GM19324 (cell line): ENCODE data around the gene ACSM3.
A peak's percentile ranks its signal among the peaks of the same experiment; 100 is the strongest.
"Not testable (repeated sequence)": the region's sequence is repeated elsewhere in the genome, so short reads cannot be mapped to it uniquely, and the experiment has no call there.

Experiments used
- ATAC-seq: cut with Tn5 transposase; IDR thresholded peaks from one replicate; pipeline ENCODE4 v1.9.1; 2021; ENCODE audit warnings: mild to moderate bottlenecking, moderate library complexity; ENCODE audit not compliant: unreplicated experiment, low FRiP score

ACSM3 gene, protein sequence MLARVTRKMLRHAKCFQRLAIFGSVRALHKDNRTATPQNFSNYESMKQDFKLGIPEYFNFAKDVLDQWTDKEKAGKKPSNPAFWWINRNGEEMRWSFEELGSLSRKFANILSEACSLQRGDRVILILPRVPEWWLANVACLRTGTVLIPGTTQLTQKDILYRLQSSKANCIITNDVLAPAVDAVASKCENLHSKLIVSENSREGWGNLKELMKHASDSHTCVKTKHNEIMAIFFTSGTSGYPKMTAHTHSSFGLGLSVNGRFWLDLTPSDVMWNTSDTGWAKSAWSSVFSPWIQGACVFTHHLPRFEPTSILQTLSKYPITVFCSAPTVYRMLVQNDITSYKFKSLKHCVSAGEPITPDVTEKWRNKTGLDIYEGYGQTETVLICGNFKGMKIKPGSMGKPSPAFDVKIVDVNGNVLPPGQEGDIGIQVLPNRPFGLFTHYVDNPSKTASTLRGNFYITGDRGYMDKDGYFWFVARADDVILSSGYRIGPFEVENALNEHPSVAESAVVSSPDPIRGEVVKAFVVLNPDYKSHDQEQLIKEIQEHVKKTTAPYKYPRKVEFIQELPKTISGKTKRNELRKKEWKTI

DNA sequence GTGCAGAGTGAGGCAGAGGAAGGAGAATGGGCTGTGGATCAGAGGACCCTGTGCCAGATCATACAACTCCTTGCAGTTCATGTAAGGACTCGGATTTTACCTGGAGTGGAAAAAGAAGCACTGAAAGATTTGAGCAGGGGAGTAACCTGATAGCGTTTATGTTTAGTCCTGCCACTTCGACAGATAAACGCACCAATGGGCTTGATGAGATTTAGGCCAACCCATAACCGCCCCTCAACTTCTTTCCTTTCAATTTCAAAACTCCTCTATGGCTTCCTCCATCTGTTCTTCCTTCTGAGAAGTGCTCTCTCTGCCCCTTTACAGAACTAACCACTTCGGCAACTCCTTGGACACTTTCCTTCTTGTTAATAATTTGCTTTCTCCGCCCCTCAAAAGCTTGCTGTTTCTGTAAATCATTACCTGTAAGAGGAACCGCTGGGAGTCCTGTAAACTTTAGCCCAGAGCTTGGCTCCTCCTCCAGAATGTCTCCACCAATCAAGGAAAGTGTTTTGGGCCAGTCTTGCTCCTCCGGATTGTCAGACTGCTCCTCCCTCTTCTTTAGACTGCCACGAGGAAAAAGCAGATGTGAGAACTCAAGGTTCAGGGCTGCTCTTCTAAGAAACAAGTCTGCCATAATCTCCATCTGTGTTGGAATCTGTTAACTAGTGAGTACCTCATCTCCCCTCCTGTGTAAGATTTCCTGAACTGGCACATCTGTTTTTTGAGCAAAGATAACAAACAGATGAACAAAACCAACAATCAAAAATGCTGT lies at the start of gene ACSM3:
Gene ACSM3 (plus strand): TSS at position 554 of the 772 bp plus-strand sequence. CDS start 6,021 bp downstream, outside the sequence.
- peak; percentile 96 for ATAC-seq

DNA sequence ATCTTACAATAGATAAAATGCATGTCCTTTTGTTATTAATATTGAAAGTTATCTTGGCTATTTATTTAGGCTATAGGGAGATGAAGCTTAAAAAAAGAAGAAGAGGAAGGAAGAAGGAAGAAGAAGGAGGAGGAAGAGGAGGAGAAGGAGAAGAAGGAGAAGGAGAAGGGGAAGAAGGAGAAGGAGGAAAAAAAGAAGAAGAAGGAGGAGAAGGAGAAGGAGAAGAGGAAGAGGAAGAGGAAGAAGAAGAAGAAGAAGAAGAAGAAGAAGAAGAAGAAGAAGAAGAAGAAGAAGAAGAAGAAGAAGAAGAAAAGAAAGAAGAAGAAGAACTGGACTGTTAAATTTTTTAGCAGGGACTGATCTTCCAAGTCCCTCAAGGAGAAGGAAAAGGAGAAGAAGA lies 46.1 kb upstream of the ACSM3 start:
- ATAC-seq, result not testable (repeated sequence)

DNA sequence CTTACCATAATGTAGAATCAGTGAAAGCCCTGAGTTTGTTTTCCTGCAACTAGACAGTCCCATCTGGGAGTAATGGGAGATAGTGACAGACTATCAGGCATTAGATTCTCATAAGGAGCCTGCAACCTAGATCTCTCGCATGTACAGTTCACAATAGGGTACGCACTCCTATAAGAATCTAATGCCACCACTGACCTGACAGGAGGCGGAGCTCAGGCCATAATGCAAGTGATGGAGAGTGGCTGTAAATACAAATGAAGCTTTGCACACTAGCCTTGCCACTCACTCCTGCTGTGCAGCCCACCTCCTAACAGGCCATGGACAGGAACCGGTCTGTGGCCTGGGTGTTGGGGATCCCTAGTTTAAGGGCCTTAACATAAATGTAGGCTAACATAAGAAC lies 43.6 kb upstream of the ACSM3 start:
- no peak for ATAC-seq

DNA sequence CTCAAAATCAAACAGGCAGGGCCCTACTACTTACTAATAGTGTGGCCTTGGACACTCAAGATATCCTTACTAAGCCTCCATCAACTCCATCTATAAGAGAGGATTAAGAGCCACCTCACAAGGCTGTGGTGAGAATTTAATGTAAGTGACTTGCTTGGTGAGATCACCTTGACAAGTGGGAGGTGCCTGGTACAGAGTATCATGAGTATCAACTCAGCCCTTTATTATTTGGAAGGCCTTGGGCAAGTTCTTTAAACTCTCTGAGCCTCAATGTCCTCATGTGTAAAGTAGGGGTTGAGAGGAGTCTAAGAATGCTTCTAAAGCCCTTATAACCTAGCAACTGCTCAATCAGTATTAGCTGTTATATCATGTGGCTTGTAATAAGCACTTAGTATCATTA lies 37.2 kb upstream of the ACSM3 start:
- no peak for ATAC-seq

DNA sequence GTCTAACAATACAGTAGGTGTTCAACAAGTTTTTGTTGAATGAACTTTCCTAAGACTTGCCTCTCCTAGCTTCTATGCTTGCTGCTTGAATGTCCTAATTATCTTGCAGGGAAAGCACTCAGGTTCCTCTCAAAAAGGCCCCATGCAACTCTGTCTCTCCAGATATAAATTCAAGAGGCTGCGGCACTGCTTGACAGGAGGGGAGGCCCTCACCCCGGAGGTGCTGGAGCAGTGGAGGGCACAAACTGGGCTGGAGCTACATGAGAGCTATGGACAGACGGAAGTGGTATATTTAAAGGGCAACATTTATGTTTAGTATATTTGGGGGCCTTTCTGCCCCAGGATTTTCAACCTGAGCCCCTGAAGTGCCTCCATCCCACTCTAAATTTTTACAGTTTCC lies 36.6 kb upstream of the ACSM3 start:
- ATAC-seq, result no peak

DNA sequence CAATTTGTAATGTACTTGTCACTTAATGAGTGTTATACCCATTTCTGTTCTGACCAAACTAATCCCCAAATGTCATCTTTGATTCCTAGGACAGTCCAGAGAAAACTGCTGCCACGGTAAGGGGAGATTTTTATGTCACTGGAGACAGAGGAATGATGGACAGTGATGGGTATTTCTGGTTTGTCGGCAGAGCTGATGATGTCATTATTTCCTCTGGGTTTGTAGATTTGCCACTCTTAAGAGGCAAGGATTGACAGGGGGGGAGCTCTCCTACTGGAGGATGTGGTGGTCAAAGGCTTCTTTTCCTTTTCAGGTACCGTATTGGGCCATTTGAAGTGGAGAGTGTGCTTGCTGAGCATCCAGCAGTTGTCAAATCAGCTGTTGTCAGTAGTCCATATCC lies 34.7 kb upstream of the ACSM3 start:
- ATAC-seq, result no peak

DNA sequence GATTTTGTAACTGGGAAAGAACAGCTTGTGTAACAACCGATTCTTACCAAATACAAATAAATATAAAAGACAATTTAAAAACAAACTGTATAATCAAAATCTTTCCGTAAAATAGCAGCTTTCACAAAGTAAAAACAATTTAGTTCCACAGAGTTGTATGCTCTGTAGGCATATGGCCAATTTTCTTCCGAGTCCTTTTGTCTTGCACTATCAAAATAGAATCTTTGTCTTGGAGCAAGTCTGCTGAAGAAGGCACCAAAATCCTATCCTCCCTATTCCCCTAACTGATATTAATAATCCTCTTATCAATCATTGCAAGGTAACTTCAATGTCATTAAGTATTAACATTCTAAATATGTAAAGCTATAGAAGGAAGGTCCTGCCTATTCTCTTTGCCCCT lies 29.8 kb upstream of the ACSM3 start:
- ATAC-seq, result no peak

DNA sequence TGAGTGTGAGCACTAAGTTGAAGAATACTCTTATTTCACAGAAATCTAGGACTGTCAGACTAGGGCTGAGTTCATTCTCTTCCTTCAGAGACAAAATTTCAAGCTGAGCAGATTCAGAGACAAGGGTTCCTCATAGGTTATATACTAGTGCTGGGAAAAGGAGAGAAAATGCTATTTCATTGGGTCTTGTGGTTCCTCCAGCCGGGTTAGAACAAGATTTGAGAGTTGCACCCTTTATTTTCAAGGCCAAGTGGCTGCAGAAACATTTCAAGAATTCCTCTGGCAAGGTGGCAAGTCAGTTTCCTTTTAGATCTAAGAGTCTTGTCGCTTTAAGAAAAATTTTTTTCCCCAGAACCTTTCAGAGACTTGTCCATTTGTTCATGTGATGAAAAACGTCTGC lies 29.0 kb upstream of the ACSM3 start:
- ATAC-seq, result no peak

DNA sequence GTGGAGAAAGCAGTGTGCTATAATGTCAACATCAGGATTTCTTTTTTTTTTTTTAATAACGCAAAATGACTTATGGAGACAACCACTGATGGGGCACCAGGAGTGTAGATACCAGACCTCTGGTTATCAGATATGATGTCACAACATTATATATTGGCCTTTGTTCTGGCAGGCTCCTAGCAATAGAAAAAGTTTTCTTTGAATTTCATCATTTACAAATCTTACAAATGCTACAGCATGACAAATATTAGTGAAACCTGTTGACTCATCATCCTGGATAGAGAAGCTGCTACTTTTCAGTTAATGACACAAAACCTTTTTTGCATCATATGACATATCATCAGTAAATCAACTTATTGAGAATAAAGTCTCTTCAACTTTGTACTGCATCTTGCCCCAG lies 28.3 kb upstream of the ACSM3 start:
- ATAC-seq, result no peak

DNA sequence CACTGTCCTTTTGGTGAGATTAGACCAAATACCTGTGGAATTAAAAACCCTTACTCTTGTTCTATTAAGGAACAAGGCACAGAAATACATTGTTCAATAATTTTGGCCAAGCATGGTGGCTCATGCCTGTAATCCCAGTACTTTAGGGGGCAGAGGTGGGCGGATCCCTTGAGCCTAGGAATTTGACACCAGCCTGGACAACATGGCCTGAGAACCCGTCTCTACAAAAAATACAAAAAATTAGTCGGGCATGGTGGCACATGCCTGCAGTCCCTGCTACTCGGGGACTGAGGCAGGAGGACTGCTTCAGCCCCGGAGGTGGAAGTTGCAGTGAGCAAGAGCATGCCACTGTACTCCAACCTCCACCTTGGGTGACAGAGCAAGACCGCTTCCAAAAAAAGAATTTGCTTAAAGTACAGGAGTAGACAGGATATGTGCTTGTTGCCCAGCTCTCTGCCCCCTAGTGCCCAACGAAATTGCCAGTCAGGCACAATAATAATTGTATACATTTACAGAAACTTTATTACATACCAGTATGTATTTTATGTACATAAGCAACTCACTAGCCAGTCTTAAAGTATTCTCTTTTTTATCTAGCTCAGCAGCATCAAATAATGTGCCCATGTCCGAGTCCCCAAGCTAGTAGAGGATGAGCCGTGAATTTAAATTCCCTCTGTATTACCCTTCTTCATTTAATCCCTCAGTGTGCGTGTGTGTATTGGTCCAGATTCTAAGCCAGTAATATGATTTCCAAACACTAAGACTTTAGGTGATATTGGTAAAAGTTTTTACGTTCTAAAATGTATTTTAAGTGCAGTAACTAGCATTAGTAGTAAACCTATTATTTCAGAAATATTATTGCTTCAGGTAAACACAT lies 23.6 kb upstream of the ACSM3 start:
- ATAC-seq, result no peak

DNA sequence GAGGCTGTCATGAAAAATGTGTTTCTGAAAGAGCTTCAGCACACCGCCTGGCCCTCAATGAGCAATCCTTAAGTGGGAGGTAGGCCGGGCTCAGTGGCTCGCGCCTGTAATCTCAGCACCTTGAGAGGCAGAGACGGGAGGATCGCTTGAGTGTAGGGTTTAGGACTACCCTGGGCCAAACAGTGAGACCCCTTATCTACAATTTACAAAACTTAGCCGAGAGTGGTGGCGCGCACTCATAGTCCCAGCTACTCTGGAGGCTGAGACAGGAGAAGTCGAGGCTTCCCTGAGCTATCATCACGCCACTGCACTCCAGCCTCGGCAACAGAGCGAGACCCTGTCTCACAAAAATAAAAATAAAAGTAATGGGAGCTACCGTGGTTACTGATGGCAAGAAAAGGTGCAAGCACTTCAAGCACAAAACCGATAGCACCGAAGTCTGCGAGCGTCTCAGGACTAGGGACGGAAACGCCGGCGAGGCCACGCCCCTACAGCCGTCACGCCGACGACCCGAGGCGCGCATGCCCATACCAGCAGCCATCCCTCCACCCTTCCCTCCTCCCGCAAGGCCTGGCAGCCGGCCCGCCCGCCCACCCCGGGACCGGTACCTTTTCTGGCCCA lies 22.8 kb upstream of the ACSM3 start:
- peak; percentile 77 for ATAC-seq

DNA sequence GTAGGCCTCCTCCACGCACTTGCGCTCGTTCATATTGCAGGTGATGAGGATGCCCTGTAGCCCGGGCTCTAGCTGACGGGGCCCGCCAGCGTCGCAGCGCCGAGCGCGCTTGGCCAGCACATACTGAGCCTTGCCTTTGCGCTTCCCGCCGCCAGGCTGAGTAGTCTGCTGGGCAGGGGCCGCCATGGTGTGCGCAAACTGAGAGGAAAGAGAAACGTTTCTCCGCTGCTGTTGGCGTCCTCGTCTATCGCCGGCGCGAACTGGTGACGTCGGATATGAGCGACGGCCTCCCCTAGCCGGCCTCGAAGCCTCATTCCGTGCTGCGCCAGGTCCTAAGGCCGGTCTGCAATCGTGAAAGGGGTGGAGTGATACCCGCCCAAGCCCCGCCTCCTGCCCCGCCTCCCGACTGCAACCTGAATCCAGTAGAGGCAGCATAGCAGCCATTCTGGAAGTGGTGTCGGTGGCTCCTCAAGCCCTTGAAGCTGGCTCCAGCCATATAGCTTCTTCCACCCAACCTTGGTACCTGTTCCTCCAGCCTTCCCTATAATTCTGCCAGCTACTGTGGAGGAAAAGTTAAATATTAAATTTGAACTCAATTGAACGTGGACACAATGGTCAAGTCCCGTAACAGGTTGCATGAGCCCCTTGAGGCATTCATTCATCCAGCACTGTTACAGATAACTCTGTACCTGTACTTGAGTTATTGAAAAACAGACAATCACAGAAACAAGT lies 22.1 kb upstream of the ACSM3 start, which contains the start of gene THUMPD1:
Gene THUMPD1 (minus strand): TSS at position 265 of the 732 bp plus-strand sequence. CDS start 79 bp downstream, at position 186.
- ATAC-seq, result peak; percentile 90

DNA sequence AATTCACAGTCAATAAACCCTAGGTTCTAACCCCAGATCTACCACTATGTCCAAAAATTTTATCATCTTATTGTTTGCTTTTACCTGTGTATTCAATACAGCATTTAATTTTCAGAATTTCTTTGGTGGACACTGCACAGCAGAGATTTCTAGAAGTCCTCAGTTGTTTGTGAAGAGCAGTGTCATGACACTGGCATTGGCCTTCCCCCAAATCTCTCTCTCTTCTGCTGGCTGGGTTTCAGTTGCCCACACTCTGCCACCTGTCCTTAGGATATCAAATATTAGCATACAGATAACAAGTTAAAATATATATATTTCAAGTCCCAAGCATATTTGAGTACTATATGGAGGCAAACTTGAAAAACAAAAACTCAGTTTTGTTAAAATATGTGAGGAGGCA lies 20.2 kb upstream of the ACSM3 start:
- ATAC-seq, result no peak

DNA sequence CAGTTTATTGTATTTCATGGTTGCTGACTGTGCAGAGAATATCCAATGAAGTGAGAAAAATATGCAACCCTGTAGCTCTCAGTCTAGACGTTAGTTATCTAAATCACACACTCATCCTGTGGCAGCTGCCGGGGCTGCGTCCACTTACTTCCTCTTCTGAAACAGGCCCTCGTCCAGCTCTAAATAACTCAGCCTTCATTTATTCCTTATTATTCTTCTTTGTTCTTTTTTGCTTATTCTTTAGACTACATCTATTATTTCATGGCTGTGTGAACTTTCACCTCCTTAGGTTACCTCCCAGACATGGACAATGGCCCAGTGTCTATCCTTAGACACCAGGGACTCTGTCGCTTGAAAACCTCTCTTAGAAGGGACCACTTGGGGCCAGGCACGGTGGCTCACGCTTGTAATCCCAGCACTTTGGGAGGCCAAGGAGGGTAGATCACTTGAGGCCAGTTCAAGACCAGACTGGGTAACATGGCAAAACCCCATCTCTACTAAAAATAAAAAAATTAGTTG lies 18.8 kb upstream of the ACSM3 start:
- ATAC-seq, result no peak

DNA sequence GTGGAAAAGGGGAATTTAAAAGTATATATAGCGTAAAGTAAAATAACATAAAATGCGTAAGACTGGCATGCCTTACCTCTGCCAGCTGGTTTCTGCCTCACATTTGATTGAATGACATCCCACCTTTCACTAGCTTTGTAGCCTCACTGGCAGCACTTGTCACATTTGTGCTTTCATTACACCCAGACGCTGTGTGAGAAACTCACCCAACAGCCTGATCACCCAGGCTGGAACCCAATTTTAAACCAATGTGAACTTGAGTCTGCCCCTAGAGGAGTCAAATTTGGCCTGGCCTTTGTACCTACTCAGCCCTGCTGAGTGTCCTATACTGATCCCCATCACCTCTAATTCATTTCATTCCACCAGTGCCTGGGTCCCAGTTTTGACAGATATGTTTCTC lies 17.4 kb upstream of the ACSM3 start:
- no peak for ATAC-seq

DNA sequence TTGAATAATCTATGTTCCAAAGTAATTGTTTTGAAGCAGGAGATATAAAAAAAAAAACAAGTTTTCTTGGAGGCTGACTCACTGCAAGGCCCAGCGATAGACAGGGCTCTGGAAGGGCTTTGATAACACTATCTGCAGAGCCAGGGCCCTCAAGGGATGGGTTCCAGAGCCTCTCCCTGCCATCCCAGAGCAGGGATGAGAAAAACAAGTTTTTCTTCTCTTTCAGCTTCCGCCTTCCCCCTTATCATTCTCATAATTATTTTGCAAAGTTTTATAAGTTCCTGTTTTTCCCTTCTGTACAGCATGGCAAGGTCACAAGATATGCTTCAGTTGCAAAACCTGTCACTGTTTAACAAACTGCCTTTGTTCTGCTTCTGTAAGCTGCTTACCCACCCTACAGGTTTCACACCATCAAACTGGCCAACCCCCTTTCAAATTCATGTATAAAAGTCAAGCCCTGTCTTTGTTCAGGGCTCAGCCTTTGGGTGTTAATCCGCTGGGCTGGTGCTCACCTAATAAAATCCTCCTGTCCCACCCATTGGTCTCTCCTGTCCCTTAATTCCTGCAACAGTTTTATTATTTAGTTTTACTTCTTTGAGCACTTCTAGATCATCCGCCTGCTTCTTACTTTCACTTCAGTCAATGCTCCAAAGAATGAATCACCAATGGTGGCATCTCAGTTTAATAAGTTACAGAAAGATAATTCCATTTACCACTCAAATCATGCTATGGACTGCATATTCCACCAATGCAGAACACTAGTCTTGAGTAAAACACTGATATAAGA lies 16.6 kb upstream of the ACSM3 start:
- no peak for ATAC-seq

DNA sequence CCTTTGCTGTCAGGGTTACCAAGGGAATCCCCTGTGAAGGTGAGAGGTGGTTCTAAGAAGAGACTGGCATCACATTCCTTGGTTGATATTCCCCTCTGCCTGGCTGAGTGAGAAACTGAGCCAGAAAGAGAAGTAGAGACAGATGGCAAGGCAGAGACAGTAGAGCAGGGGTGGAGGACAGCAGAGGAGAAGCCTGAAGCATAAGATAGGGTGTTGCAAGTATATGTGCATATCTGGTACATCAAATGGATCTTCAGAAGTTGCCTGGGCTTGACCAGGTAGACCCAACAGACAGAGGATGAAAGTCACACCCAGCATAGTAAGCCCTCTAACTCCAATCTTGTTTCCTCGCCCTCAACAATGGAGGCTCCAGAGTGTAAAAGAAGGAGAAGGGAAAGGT lies 14.3 kb upstream of the ACSM3 start:
- no peak for ATAC-seq

DNA sequence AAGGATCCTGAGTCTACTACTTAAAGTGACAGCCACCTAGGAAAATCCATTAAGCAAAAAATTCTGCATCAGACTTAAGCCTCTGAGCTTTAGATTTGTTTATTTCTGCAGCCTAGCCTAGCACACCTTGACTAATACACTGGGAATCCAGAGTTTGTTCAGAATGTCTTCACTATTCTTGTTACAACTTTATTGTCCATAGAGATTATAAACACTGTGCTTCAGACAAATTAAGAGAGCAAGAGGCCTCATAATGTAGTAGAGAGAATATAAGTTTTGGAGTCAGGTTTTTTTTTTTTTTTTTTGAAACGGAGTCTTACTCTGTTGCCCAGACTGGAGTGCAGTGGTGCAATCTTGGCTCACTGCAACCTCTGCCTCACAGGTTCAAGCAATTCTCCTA lies 13.3 kb upstream of the ACSM3 start:
- no peak for ATAC-seq
